SH-SY5Y (cell line): ENCODE measurements around the gene NEK6.

Experiments used
- GATA2 ChIP-seq: IDR thresholded peaks from 2 replicates; pipeline ENCODE4 v1.6.1; 2011; ENCODE audit warnings: mild to moderate bottlenecking, low read depth, low read length
- GATA3 ChIP-seq: IDR thresholded peaks from 2 replicates; pipeline ENCODE4 v1.6.1; 2011; ENCODE audit warnings: low read depth, mild to moderate bottlenecking, low read length, moderate library complexity

The NEK6 gene

GRCh38 chr9:124263800-124264426, 6.2 kb downstream of the NEK6 start:
- TF ChIP-seq GATA2 (no peak), GATA3 (no peak)

DNA sequence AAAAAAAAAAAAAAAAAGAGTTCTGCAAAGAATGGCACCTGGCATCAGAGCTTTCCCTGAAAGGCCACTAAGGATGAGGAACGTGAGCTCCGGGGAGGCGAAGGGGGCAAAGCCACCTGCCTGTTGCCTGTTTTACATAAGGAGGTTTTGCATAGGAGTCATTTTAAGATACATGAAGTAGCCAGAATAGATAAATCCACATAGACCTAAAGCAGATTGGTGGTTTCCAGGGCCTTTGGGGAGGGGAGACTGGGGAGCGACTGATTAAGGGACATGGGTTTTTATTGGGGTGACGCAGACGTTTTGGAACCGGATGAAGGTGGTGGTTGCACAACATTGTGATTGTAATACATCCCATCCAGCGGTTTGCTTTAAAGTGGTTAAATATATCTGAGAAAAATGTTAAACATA, 7.1 kb downstream of the NEK6 start:
- TF ChIP-seq GATA3 (no peak), GATA2 (no peak)

DNA sequence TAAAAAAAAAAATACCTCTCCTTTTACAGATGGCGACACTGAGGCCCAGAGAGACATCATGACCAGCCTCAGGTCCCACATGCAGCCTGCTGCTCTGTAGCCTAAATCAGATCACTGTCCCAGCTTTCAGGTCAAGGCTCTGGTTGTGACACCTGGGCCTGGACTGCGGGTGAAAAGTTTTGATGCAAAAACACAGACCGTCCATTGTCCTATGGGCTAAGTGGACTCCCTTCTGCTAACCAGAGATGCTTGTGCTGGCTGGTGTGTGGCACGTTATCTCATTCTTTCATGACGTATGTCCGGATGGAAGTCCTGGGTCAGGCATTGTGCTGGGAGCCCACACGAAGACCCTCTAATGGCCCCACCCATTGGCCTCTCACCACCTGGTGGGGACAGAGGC, 7.8 kb downstream of the NEK6 start:
- TF ChIP-seq GATA2: no peak
- TF ChIP-seq GATA3: no peak

DNA sequence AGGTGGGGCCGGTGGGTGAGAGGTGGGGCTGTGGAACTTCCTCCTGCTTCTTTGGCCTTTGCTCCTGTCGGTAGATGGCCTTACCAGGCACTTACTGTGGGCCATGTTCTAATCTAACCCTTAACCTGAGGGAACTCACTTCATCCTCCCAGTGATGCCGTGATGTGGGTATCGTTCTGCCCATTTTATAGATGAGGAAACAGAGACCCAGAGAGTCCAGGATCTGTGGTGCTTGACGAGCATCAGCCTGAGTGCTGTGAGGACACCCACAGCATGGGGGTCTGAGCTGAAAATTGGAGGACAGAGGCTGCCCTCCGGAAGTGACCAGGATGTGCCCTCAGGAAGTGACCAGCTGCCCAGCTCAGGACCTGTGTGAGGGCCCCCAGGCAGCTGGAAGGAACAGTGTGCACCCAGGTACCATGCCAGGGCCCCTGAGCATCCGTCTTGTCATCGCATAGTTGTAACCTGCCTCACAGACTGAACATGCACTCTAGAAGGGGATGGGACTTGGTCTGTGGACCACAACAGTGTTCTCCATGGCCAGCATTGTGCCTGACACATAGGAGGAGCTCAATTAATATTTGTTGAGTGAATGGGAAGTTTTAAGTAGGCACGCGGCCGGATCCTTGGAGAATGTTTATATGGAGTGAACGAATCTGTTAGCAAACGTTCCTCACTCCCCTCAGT, 8.5 kb downstream of the NEK6 start:
- TF ChIP-seq GATA3: no peak
- no peak for TF ChIP-seq GATA2

GRCh38 chr9:124266826-124267201, 9.1 kb downstream of the NEK6 start:
- no peak for TF ChIP-seq GATA3
- no peak for TF ChIP-seq GATA2

DNA sequence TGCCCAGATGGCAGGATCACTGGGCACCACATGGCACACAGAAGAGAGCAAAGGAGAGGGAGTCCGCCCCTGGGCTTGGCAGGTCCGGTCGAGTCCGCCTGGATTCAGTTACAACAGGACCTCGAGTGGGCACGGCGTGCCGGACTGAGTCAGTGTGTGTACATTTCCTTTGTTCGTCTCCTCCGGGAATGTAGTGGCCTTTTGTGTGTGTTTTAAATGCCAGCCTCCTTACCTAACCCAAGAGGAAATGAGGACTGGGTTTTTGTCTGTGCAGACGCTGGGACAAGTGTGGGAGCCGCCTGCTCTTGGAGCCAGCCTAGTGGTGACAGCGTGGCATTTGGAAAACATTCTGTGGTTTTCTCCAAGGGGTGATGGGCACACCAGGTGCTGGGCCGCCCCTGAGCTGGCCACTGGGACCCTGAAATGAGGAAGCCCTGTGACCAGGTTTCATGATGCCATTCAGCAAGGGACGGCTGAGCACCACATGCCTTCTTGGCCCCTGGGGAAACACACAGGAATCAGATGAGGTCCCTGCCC, 9.6 kb downstream of the NEK6 start:
- TF ChIP-seq GATA2 (no peak), GATA3 (no peak)

GRCh38 chr9:124268248-124268647, 10.5 kb downstream of the NEK6 start:
- TF ChIP-seq GATA2: no peak
- no peak for TF ChIP-seq GATA3

GRCh38 chr9:124268661-124269060, 10.9 kb downstream of the NEK6 start:
- no peak for TF ChIP-seq GATA3
- no peak for TF ChIP-seq GATA2

- TF ChIP-seq GATA2 (no peak), GATA3 (no peak)
Measured at GRCh38 chr9:124269556-124269955, 11.8 kb downstream of the NEK6 start.

DNA sequence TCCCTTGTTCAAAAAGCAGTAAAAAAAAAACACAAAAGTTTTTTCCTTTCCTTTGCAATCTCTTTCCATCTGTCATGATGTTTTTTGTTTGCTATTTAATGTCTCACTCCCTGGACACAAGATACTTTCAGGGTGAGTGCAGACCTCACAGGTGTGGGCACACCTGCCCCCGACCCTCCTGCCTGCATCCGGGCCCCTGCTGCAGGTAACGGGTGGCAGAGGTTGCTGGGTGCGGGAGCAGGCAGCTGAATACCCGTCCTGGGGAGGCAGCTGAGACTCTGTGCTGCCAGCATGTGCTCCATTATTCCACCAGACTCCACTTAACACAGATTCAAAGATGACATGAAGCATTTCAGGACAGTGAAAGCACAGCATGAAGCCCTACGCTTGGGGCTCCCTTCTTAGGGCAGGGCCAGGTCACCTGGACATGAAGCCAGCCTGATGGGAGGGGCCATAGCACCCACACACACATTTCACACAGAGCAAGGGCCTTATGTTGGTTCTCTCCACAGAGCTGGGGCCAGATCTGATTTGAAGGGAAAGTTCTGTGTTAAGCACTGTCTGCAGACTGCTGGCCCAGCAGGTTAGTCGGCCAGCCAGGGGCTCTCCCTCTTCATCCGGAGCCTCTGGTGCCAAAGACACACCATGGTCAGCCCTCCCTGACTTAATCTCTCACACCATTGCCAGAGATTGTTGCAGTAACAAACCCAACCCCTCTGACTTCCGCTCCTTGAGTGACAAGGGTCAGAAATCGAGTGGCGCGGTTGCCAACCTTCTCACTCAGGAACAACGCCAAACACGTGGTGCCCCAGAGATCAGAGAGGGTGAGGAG, 13.0 kb downstream of the NEK6 start:
- TF ChIP-seq GATA2: no peak
- TF ChIP-seq GATA3: no peak

GRCh38 chr9:124271660-124272059, 13.9 kb downstream of the NEK6 start:
- TF ChIP-seq GATA3 (no peak), GATA2 (no peak)

DNA sequence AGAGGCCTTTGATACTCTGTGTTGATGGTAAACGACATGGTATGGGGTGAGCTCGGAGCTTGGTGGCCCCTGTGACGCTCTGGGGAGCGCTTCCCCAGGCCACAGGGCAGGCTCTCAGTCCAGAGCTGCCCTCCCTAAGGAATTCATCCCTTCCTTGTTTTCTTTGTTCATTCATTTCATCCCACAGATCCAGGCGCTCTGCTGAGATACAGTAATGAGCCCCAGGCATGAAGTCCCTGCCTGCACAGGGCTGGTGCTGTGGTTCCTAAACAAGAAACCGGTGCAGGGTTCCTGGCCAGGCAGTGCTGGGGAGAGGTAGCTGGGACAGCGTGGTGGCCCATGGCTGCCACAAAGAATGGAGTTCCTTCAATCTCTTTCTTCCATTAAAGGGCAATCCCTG, 14.4 kb downstream of the NEK6 start:
- no peak for TF ChIP-seq GATA3
- no peak for TF ChIP-seq GATA2

DNA sequence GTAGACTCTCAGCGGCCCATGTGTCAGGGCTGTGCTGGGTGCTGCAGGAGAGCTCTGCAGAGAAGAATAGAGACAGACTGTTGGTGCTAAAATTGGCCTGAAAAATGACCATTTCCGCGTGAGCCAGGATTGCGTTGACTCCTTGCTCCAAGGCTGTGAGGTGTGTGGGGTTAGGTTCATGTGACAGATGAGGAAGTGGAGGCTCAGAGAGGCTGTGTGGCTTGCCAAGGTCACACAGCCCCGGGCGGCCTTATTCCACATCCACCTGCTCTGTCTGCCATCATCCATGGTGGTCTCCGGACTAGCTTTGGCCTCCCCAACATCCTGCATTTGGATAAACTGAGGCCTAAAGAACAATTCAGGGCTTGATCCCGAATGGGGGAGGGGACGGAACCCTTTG, 15.2 kb downstream of the NEK6 start:
- TF ChIP-seq GATA3: no peak
- TF ChIP-seq GATA2: no peak

- TF ChIP-seq GATA3 (no peak), GATA2 (no peak)
Measured at GRCh38 chr9:124273427-124274160, 15.8 kb downstream of the NEK6 start.

GRCh38 chr9:124274226-124274625, 16.5 kb downstream of the NEK6 start:
- TF ChIP-seq GATA3 (no peak), GATA2 (no peak)
